ENCODE data around the gene KIF26B. TPM values are rescaled to one million over a fixed set of nuclear protein-coding genes. Genes with fewer than 3 reads are reported as not detected.

KIF26B gene
- total and polyA plus RNA-seq, 2 of the 4 experiments (the other 2 are of a cell fraction): 0.53 to 0.54 TPM

- in situ Hi-C loops (cut with MboI; ENCODE audit: low sequenced_read_pairs) (no loop called here), dilution Hi-C loops (cut with HindIII; ENCODE audit: low sequenced_read_pairs, unreplicated experiment) (no loop called here), intact Hi-C loops (cut with micrococcal nuclease) (loop anchor here (10.0 kb wide), 1 partner anchor 1544 kb away; no protein-coding TSS in a partner anchor)
- ChIA-PET CTCF (no interaction called here), POLR2A (ENCODE audit: unreplicated experiment) (no interaction called here)
- no peak overlapping the region for H3K18ac ChIP-seq (ENCODE audit: low read depth, low read length)
- H4K8ac ChIP-seq (ENCODE audit: low read depth in 2 of 2, low read length in 2 of 2): no peak overlapping the region
- no peaks in the 10 kb centered on the region for H3K4me1 ChIP-seq (ENCODE audit: control insufficient read depth, insufficient read depth, low read length)
- no peak overlapping the region for H2AK5ac ChIP-seq (ENCODE audit: low read depth, low read length)
- no peak overlapping the region for H4K5ac ChIP-seq (ENCODE audit: low read depth, low read length)
- no peak overlapping the region for H3K4me3 ChIP-seq (ENCODE audit: insufficient read depth, low read depth, low read length)
- no peaks in the 10 kb centered on the region for H3K9me3 ChIP-seq (ENCODE audit: control insufficient read depth, insufficient read depth, low read length)
- H2BK20ac ChIP-seq (ENCODE audit: low read depth, low read length): no peak overlapping the region
- 86% methylated on average over 3 of the region's 6 CpGs; no CpG with 5 or more reads in 1 of the 2 experiments for WGBS, 2 experiments (ENCODE audit: extremely low coverage in 2 of 2, insufficient read length in 1 of 2)
- no peak overlapping the region for H2BK15ac ChIP-seq (ENCODE audit: low read depth, low read length)
- H3K4ac ChIP-seq (ENCODE audit: low read depth, low read length): no peak overlapping the region
- no peak overlapping the region for H3K9ac ChIP-seq (ENCODE audit: low read depth, low read length)
- no peaks in the 10 kb centered on the region for H3K27me3 ChIP-seq (ENCODE audit: control insufficient read depth, insufficient read depth, low read length)
- no peak overlapping the region for H3K56ac ChIP-seq (ENCODE audit: extremely low read depth, insufficient read depth, low read length)
- no peak for ATAC-seq (ENCODE audit: low read depth)
- DNase-seq: no peak
- no peak overlapping the region for H2BK5ac ChIP-seq (ENCODE audit: low read depth, low read length, poor library complexity, severe bottlenecking)
- no peak overlapping the region for H4K91ac ChIP-seq (ENCODE audit: insufficient read depth, low read depth, low read length)
- H3K9me1 ChIP-seq (ENCODE audit: insufficient read depth, low read length): 0 out of 2 replicates have a peak, but pooled peaks cover 4% of the 10 kb centered on the region
- no peak for TF ChIP-seq CEBPB (IDR thresholded peaks at IDR 0.05; ENCODE audit: low read depth, low read length)
- TF ChIP-seq POLR2A (IDR thresholded peaks at IDR 0.05; ENCODE audit: low read depth, low read length): no peak
- no peak for TF ChIP-seq MAZ (IDR thresholded peaks at IDR 0.05; ENCODE audit: borderline replicate concordance, low read depth, low read length)
- TF ChIP-seq BHLHE40 (IDR thresholded peaks at IDR 0.05; ENCODE audit: low read depth, low read length): no peak
- no peak for TF ChIP-seq CHD1 (IDR thresholded peaks at IDR 0.05; ENCODE audit: low read depth, low read length)
- no peak for TF ChIP-seq FOS (IDR thresholded peaks at IDR 0.05; ENCODE audit: low read depth, low read length)
- no peak for TF ChIP-seq RFX5 (IDR thresholded peaks at IDR 0.05; ENCODE audit: low read depth, low read length)
- TF ChIP-seq RCOR1 (IDR thresholded peaks at IDR 0.05; ENCODE audit: insufficient replicate concordance, low read length): no peak
- no peak for TF ChIP-seq SMC3 (IDR thresholded peaks at IDR 0.05; ENCODE audit: low read depth, low read length)
- TF ChIP-seq MAFK (IDR thresholded peaks at IDR 0.05; ENCODE audit: low read depth, low read length): no peak
- no peak for TF ChIP-seq RAD21 (IDR thresholded peaks at IDR 0.05; ENCODE audit: low read length)
- TF ChIP-seq NFE2L2 (IDR thresholded peaks at IDR 0.05; ENCODE audit: low read depth, low read length): no peak
- no peak for TF ChIP-seq MXI1 (IDR thresholded peaks at IDR 0.05; ENCODE audit: borderline replicate concordance, low read depth, low read length)
- H3K23ac ChIP-seq (ENCODE audit: low read depth, low read length): no peak overlapping the region
- no peak overlapping the region for H2BK120ac ChIP-seq (ENCODE audit: low read depth, low read length)
- H3K79me1 ChIP-seq (ENCODE audit: low read depth in 1 of 2, low read length in 2 of 2): no peaks in the 10 kb centered on the region
- H3K27ac ChIP-seq (ENCODE audit: insufficient read depth, low read length): no peak overlapping the region
- no peak overlapping the region for H2AK9ac ChIP-seq (replicated peaks; ENCODE audit: low read depth, low read length, poor library complexity)
- no peaks in the 10 kb centered on the region for H4K20me1 ChIP-seq (ENCODE audit: insufficient read depth, low read length)
- no peak overlapping the region for H3K4me2 ChIP-seq (ENCODE audit: low read depth, low read length)
- no TSS peak for BruUV-seq (replicated peaks)
- 0 out of 2 replicates have a peak, but pooled peaks cover 1% of the 10 kb centered on the region for H3K36me3 ChIP-seq (ENCODE audit: control insufficient read depth, insufficient read depth, low read length)
- no peak overlapping the region for H3K14ac ChIP-seq (replicated peaks; ENCODE audit: low read depth, low read length)
- no peak overlapping the region for H2AFZ ChIP-seq (replicated peaks; ENCODE audit: low read length, poor library complexity)
Observed at GRCh38 chr1:245469006-245469405, 314.2 kb downstream of the KIF26B start.

Data from IMR-90 (cell line).